BJ (cell line): ENCODE measurements around the gene COL1A1. TPM values are rescaled to one million over a fixed set of nuclear protein-coding genes. Genes with fewer than 3 reads are reported as not detected.
A peak's percentile ranks its signal among the peaks of the same experiment; 100 is the strongest.

Source experiments
- CTCF ChIA-PET: fragments of 350-600 bp; formaldehyde crosslinking; extraction: SDS; loops from one replicate; lab custom pipeline; 2021; ENCODE audit warnings: antibody characterized with exemption, inconsistent platforms; lab: Yijun Ruan, JAX
- POLR2A ChIA-PET: fragments of 300-600 bp; sonication (Branson Sonifier 250); formaldehyde crosslinking; extraction: SDS; loops from one replicate; lab custom pipeline; 2021; ENCODE audit warnings: antibody characterized with exemption; lab: Charles Lee
- DNase-seq: peaks from one replicate; pipeline ENCODE4 v3.0.0-alpha.2; 2011; ENCODE audit warnings: low read depth
- H3K27me3 ChIP-seq: 2 replicates; pipeline ENCODE4 v1.6.0; 2011; ENCODE audit warnings: low read length; ENCODE audit not compliant: control insufficient read depth, insufficient read depth
- H3K36me3 ChIP-seq: 2 replicates; pipeline ENCODE4 v1.5.1; 2011; ENCODE audit warnings: low read length; ENCODE audit not compliant: control insufficient read depth, insufficient read depth
- H3K4me3 ChIP-seq: 2 replicates; pipeline ENCODE4 v1.5.1; 2011; ENCODE audit warnings: low read depth, mild to moderate bottlenecking, control low read depth, low read length
- CTCF ChIP-seq: IDR thresholded peaks from 2 replicates; pipeline ENCODE4 v1.5.1; 2011; ENCODE audit warnings: low read depth, mild to moderate bottlenecking, control low read depth, inconsistent platforms, low read length, moderate library complexity; ENCODE audit not compliant: insufficient read depth
- polyA minus RNA-seq: library from RNA; depleted of rRNA, polyadenylated mRNA; stranded (reverse); fragments of >200 nt; gene quantifications from 2 replicates; pipeline ENCODE4 v1.2.3, GENCODE V29; 2011; rRNA and poly(A)+ RNA removed
- polyA plus RNA-seq: library from polyadenylated mRNA; depleted of rRNA; stranded (reverse); fragments of >200 nt; gene quantifications from 2 replicates; pipeline ENCODE4 v1.2.3, GENCODE V29; 2011; rRNA removed

COL1A1 gene
- polyA plus RNA-seq: 1,679 and 2,161 TPM in 2 replicates
- polyA minus RNA-seq: 4,131 and 5,702 TPM in 2 replicates

GRCh38 chr17:50201276-50201854, at the start of gene COL1A1:
TSS of gene COL1A1 (minus strand) at chr17:50201631. CDS start at chr17:50201513, 118 bp downstream.
- ChIA-PET CTCF (interaction anchor here (0.6 to 23.7 kb wide), 13 partner anchors 11 to 107 kb away, joined by 3 to 515 read pairs (median 6); partner anchors contain the start of gene TMEM92), POLR2A (interaction anchor here (0.6 to 6.3 kb wide), 19 partner anchors 10 to 150 kb away, joined by 3 to 286 read pairs (median 8); partner anchors contain the start of gene TMEM92)
- no peak for TF ChIP-seq CTCF
- no peak for DNase-seq
- Histone ChIP-seq H3K4me3 (peak within 1 kb of the TSS; percentile 97), H3K27me3 (no peaks in the 10 kb centered on the region), H3K36me3 (peaks cover 36% of the 10 kb centered on the region)

GRCh38 chr17:50248255-50248654, 46.8 kb upstream of the COL1A1 start:
- no peak overlapping the region for H3K4me3 ChIP-seq
- no peaks in the 10 kb centered on the region for H3K27me3 ChIP-seq
- ChIA-PET POLR2A (no interaction called here), CTCF (no interaction called here)
- DNase-seq: no peak
- no peaks in the 10 kb centered on the region for H3K36me3 ChIP-seq
- TF ChIP-seq CTCF: no peak

DNA sequence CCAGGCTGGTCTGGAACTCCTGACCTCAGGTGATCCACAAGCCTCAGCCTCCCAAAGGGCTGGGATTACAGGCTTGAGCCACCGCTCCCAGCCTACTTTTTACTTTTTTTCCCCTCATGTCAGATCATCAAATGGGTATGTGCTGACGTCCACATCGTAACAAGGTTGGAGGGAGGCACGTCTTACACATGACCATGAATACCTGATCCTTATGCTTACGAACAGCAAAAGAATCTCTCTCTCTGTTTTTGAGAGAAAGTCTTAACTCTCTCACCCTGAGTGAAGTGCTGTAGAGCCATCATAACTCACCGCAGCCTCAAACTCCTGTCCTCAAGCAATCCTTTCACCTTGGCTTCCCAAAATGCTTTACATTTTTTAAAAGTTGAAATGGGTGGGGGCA, 43.3 kb upstream of the COL1A1 start:
- no peak for DNase-seq
- Histone ChIP-seq H3K27me3 (no peaks in the 10 kb centered on the region), H3K4me3 (no peak overlapping the region), H3K36me3 (no peaks in the 10 kb centered on the region)
- ChIA-PET POLR2A (no interaction called here), CTCF (no interaction called here)
- no peak for TF ChIP-seq CTCF

GRCh38 chr17:50241431-50241830, 40.0 kb upstream of the COL1A1 start:
- Histone ChIP-seq H3K27me3 (no peaks in the 10 kb centered on the region; the same call in 1 of the 2 replicates), H3K4me3 (no peak overlapping the region), H3K36me3 (no peaks in the 10 kb centered on the region)
- no peak for DNase-seq
- ChIA-PET POLR2A (no interaction called here), CTCF (interaction anchor here (0.9 to 1.8 kb wide), 4 partner anchors 11 to 29 kb away, joined by 3 to 4 read pairs (median 4); no protein-coding TSS in a partner anchor)
- TF ChIP-seq CTCF: no peak

DNA sequence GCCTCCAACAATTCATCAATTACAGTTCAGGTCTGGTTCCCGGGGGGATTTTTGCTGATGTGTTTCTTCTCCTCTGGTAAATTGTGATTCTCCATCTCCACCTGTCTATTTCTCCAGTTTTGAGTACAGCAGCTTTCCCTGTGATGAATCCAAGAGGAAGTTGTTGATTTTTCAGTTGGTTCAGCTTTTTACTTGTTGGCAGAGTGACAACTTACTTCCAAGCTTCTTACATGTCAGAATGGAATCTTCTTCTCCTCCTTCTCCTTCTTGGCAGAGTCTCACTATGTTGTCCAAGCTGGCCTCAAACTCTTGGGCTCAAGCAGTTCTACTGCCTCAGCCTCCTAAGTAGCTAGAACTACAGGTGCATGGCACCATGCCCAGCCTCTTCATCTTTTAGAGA, 39.4 kb upstream of the COL1A1 start:
- DNase-seq: no peak
- Histone ChIP-seq H3K27me3 (no peaks in the 10 kb centered on the region; the same call in 1 of the 2 replicates), H3K4me3 (no peak overlapping the region), H3K36me3 (no peaks in the 10 kb centered on the region)
- TF ChIP-seq CTCF: no peak
- POLR2A ChIA-PET: interaction anchor here (0.6 to 1.0 kb wide), 2 partner anchors 37 to 39 kb away, joined by 3 to 4 read pairs; no protein-coding TSS in a partner anchor
- CTCF ChIA-PET: interaction anchor here (0.9 to 1.8 kb wide), 4 partner anchors 14 to 30 kb away, joined by 3 to 4 read pairs (median 4); no protein-coding TSS in a partner anchor
